ENCODE results near the gene TMBIM4.

TMBIM4 gene

GRCh38 chr12:66137937-66138336 is 31.9 kb downstream of the TMBIM4 start:
- DNase-seq, result no peak

- DNase-seq, result no peak
Measured at GRCh38 chr12:66132408-66132807, 37.4 kb downstream of the TMBIM4 start.

- DNase-seq, result peak; percentile 8
Measured at GRCh38 chr12:66131067-66131688, 38.6 kb downstream of the TMBIM4 start.

GRCh38 chr12:66130267-66131066 is 39.3 kb downstream of the TMBIM4 start, which contains the start of gene LLPH:
LLPH (minus strand) TSS chr12:66130750; CDS start chr12:66129106, 1,644 bp downstream.
- peak; percentile 89 for DNase-seq

DNA sequence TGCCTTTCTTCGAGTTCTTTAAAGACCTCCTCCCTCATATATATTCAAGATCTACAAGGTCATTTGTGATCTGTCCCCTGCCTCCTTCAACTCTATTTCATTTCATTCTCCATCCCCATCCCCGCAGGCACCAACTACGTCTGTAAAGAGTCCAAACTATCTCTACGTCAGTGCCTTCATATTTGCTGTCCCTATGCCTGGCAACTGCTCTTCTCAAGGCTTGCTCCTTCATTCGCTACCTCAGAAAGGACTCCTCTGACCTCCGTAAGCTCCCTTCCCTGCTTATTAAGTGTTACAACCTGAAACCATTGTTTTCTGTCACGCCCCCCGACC is 39.9 kb downstream of the TMBIM4 start:
- DNase-seq, result peak; percentile 10

DNA sequence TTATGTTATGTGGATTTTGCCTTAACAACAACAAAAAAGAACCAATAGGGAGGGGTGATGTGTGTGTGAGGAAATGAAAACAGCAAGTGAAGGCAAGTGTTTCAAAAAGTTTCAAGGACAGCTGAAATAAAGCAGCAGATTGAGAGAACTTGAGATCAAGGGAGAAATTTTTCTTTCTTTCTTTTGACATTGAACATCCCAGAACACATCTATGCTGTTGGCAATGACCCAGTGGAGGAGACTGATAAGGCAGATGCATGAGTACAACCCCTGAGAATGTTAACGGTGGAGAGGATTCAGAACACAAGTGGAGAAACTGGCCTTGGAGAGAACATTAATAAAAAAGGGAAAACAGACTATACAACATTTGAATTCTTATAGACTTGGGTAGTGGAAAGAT is 42.1 kb downstream of the TMBIM4 start:
- no peak for DNase-seq

GRCh38 chr12:66120477-66120876 is 49.3 kb downstream of the TMBIM4 start:
- no peak for DNase-seq

DNA sequence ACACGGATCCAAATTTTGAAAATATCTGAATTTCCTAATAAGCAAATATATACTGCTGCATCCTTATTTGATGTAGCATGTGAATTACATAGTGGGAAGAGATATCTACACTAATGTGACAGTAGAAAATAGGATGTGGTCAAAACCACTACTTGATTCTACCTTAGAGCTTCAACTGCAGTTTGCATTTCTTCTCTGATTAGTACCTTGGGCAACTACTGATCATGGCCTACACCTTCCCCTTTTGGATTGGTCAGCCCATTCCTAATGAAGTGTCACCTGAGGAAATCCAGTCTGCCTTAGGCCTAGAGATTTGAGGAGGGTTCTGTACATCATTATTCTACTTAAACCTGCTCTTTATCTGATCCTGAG is 49.9 kb downstream of the TMBIM4 start:
- no peak for DNase-seq

DNA sequence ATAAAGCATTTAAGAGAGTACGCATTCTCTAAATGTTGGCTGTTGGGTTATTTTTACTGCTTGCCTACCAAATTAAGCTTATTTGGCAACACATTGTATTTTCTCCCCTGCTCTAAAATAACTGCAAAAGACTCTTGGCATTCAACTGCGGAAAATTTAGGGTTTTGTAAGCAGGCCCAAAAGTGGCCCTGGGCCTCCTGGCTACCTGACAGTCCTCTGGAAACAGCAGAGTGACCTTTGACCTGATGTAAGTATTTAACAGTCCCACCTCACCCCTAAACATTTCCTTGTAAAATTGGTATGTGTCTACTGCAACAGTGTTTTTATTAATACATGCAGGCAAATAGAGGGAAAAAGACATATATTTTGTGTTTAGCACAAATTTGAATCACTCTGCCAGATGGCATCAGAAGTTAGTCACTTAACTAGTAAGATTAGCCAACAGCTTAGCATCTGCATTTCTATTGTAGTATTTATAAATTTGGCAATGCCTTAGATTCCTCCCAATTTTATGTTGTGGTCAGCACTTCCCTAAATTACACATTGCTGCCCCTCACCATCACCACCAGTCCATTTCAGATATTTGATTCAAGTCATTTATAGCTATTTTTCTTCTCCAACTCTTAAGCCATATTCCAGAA is 50.4 kb downstream of the TMBIM4 start:
- DNase-seq, result no peak

GRCh38 chr12:66118240-66118891 is 51.4 kb downstream of the TMBIM4 start:
- no peak for DNase-seq

- DNase-seq, result no peak
Measured at GRCh38 chr12:66117242-66117641, 52.6 kb downstream of the TMBIM4 start.

GRCh38 chr12:66115071-66115600 is 54.7 kb downstream of the TMBIM4 start:
- no peak for DNase-seq

GRCh38 chr12:66113471-66113870 is 56.3 kb downstream of the TMBIM4 start:
- no peak for DNase-seq

DNA sequence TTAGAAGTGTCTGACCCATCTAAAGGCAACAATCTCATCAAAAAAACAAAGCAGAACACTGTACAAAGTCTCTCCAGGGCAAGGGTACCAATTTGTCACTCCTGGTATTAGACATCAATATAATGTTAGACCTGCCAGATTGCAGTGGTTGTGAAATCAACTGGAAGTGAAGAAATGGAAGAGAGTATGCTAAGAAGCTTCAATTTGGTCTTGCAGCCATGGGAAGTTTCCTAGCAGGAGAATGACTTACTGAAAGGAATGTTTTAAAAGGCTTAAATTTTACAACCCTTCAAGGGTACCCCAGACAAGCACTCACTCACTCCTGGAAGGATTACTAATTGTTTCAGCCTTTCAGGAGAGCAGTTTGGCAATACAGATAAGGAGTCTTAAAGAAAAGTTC is 58.2 kb downstream of the TMBIM4 start:
- no peak for DNase-seq

- DNase-seq, result no peak
Measured at GRCh38 chr12:66109056-66109455, 60.7 kb downstream of the TMBIM4 start.

DNA sequence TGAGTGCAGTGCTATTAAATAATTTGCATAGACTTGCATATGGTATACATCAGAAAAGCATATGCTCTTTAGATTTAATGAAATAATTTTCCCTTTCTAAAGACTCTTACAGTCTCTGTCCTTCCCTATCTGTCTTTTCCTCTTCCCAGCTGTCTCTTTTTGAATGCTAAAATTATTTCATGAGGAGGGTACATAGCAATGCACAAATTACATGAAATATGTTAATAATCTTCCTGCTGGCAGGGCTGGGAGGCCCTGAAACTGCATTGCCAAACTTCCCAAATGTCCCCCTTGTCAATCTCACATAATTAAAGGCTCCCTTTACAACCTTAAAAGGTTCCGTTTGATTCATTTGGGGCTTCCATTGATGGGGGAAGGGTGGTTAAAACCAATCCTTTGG is 61.4 kb downstream of the TMBIM4 start:
- DNase-seq, result no peak

- DNase-seq, result peak; percentile 83
Measured at GRCh38 chr12:66107451-66107915, 62.3 kb downstream of the TMBIM4 start.

DNA sequence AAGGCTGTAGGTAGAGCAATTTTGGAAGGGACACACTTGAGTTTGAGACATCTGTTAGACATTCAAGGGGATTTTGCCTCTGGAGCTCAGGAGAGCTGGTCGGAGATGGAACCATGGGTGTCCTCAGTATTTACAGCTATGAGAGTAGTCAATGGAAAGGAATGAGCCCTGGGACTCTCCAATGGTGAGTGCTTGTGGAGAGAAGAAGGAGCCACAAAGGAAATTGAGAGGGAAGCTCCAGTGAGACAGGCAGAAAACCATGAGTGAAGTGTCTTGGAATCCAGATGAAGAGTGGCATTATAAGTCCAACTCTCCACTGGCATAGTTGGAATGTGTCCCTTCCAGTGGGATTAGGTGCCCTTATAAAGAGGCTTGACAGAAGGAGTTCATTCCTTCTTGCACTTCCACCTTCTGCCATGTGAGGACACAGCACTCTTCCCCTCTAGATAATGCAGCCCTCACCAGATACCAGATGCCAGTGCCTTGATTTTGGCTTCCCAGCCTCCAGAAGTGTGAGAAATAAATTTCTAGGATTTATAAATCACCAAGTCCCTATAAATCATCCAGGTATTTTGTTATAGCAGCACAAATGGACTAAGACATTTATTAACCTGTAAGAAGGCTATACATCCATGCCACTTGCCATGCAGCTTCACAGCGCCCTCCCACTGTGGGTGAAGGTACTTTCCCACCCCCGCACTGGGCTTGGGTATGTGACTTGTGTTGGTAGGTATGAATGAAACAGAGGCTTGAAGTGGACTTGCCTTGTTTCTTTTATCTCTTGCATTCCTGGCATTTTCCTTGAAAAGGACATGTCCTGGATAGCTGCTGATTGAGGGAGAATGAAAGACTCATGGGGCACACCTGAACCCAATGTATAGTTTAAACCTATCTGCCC is 66.5 kb downstream of the TMBIM4 start:
- no peak for DNase-seq

DNA sequence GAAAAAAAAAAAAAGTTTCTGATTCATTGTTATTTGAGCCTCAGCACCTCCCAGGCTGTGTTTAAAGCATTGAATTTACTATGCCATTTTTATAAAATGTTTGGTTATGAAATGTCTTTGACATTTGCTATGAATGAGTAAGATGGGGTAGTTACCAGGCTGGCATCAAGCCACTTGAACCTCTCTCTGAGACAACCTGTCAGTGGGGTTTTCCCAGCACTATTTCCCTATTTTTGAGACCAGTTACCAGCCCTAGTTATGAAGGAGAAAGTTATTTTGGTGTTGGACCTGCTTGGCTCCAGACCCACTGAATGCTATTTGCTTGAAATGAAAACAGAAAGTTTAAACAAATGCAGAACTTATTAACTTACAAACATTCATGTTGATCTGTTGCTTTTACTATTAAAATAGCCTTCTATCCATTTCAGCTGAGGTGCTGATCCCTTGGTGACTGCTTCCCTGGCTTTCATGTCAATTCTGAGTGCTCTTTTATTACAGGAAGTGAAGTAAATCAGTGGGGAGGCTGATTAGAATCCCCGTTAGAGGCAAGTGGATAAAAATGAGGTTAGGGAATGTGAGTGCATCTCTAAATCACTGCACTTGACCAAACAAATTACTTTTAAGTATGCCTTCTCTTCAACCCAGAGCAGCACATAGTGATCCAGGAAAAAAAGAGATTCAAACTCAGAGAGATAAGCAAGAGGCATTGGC is 77.1 kb downstream of the TMBIM4 start:
- DNase-seq, result no peak

GRCh38 chr12:66090157-66090556 is 79.6 kb downstream of the TMBIM4 start:
- no peak for DNase-seq

- DNase-seq, result peak; percentile 49
Measured at GRCh38 chr12:66087365-66087943, 82.3 kb downstream of the TMBIM4 start.

All from CD4-positive, alpha-beta T cell treated with Interleukin-17A for 1 hour (primary cell).